GM19025 (cell line): ENCODE measurements around the gene GALNT14.
"Not testable (repeated sequence)": the region's sequence is repeated elsewhere in the genome, so short reads cannot be mapped to it uniquely, and the experiment has no call there.

ENCODE experiments used
- ATAC-seq: cut with Tn5 transposase; IDR thresholded peaks from one replicate; pipeline ENCODE4 v1.9.1; 2021; ENCODE audit warnings: mild to moderate bottlenecking, low read depth, moderate library complexity; ENCODE audit not compliant: unreplicated experiment

GALNT14 gene

DNA sequence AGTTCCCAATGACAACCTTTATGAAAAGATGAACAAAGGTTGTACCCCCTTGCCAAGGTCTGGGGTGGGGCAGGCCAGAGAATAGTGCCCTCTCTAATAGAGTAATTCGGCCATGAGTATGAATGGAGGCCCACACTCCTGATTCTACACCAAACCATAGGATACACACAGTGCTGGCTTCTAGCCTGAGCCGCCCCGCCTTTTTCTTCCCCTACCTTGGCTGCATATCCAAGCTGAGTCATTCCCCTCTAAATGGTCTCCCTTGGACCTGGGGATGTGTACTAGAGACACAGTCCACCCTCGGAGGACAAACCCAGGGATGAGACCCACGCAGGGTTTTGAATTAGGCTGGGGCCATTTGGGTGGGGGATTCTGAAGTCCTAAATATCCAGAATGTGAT lies 223.8 kb downstream of the GALNT14 start:
- no peak for ATAC-seq

DNA sequence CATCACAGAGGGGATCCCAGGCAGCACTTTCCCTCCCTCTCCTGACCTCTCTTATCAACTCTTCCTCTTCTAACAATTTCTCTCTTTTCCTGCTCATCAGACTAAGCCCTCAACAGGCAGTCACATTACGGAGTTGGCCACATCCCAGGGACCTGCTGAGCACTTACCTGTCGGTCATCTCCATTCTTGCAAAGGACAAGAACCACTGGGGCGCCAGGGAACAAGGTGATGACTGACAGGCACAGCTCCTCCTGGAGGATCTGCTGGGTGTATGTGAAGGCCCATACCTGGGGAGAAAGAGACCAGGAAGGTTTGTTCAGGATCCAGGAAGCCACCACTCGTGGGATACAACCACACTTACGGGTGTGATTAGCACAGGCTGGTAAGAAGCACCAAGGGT lies 226.2 kb downstream of the GALNT14 start:
- ATAC-seq, result no peak

DNA sequence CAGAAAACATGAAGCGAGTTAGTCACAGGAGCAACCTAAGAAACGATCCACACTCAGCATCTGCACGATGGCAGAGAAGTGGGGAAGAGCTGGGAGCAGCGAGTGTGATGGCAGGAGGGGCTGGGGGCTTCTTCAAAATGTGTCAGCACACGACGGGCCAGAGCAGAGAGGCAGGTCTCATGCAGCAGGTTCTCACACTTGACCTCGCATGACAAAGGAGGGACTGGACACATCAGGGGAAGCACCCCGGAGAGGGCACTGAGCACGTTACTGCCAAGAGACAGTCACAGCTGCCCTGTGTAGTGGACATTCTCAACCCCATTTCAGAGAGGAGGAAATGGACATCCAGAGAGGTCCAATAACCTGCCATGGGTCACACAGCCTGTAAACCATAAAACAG lies 226.9 kb downstream of the GALNT14 start:
- ATAC-seq, result no peak

DNA sequence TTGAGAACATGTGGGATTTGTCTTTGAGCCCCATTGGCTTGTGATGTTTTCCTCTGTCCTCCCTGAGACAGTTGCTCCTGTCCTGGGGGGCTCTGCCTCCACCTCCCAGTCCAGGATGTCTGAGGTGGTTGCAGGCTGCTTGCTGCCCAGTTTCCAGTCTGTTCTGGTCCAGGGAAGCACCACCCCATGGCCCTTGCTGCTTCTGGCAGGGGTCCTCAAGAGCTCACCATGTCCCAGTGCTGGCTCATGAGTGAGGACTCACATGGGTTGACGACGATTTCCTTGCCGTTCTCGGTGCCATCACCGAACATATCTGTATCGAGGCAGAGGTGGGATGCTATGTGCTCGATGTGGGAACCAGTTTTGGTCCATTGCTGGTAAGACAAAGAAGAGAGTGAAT lies 227.6 kb downstream of the GALNT14 start:
- ATAC-seq, result no peak

DNA sequence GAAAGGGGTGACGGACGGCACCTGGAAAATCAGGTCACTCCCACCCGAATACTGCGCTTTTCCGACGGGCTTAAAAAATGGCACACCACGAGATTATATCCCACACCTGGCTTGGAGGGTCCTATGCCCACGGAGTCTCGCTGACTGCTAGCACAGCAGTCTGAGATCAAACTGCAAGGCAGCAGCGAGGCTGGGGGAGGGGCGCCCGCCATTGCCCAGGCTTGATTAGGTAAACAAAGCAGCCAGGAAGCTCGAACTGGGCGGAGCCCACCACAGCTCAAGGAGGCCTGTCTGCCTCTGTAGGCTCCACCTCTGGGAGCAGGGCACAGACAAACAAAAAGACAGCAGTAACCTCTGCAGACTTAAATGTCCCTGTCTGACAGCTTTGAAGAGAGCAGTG lies 233.8 kb downstream of the GALNT14 start:
- ATAC-seq, result not testable (repeated sequence)

DNA sequence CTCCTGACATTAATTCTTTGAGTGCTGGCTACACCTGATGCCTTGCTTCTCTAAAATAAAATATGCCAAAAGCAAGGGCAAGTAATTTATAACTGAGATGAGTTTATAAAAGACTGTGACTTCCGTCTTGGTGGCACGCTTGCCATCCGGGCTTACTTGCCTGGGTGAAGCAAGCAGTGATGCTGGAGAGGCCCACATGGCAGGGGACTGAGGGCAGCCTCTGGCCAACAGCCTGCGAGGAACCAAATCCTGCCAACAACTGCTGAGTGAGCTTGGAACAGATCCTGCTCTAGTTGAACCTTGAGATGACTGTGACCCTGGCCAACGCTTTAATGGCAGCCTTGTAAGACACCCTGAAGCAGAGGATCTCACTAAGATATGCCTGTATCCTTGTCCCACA lies 234.9 kb downstream of the GALNT14 start:
- no peak for ATAC-seq

DNA sequence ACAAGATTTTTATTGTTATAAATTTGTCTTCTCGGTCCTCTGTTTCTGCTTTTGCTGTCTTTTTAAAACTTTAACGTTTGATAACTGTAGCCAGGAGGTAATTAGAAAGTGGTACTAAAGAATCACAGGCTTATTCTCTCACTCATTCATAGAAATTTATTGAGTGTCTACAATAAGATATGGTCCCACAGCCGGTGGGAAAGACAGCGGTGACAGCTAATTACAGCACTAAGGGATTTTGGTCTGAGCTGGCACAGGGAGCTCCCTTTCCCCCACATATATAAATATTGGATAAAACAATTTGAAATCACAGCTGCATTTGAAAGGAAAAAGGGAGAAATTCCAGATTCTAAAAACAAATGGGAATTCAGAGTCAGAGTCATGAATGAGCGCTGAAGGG lies 237.9 kb downstream of the GALNT14 start:
- ATAC-seq, result no peak

DNA sequence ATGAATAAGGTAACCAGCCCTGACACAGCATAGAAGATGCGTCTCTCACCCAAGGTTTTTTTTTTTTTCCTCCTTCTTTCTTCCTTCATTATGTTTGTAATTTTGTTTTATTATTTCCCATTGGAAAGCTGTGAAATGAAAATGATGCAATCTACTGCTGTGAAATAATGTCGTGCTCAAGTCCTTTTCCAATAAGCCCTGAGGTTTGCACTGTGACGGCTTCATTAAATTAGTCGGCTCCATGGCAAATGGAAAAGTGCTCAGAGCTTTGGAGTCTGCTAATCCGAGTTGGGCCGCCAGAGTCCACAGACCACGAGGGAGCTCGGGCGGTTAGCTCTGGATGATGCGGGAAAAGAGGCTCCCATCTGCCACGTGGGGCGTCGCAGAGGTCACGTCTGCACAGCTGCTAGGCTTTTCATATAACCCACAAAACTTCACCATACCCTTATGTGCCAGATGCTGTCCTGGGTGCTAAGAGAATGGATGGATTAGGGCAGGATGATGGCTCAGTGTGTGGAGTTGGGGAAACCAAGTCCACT lies 238.7 kb downstream of the GALNT14 start:
- ATAC-seq, result no peak

DNA sequence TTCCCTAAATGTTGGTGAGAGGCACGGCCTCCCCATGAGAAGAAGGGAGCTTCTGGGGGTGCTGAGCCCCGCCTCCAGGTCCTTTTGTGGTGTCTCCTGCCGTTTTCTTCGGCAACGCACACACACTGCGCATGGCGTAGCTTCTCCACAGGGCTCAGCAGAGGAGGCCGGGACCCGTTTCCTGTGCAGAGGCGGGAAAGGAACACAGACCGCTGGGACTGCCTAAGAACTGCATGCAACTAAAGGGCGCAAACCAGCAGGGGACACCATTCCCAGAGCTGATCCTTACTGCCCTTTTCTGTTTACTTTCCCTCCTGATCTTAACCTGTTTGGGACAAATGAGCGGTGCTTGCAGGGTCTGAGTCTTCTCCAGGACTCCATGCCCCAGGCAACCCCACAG lies 240.7 kb downstream of the GALNT14 start:
- no peak for ATAC-seq

DNA sequence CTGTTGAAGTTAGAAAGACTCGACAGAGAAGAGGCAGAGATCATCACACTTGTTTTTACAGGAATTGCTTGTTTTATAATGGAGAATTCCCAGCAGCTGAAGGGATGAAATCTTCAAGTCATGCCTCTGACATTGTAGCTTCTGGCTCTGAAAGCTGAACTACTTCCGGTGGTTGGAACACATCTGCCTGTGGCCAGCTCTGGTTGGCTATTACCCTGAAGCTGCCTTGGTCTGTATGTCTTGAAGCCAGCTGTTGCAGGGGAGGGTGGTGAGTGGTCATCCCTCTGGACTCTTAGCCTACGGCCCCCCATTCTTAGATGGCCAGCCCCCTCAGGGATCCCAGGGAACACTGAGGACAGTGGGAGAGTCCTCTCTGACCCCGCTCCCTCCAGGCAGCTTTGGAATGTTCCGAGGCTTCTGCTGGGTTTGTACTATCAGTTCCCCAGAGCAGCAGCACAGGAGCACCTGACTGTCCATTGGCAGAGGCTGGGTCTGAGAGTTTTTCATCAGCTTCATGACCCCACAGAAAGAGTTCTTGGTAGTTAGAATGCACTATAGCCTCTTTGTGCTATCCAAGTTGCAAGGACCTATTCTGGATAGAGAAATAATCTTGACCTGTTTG lies 243.6 kb downstream of the GALNT14 start:
- no peak for ATAC-seq

DNA sequence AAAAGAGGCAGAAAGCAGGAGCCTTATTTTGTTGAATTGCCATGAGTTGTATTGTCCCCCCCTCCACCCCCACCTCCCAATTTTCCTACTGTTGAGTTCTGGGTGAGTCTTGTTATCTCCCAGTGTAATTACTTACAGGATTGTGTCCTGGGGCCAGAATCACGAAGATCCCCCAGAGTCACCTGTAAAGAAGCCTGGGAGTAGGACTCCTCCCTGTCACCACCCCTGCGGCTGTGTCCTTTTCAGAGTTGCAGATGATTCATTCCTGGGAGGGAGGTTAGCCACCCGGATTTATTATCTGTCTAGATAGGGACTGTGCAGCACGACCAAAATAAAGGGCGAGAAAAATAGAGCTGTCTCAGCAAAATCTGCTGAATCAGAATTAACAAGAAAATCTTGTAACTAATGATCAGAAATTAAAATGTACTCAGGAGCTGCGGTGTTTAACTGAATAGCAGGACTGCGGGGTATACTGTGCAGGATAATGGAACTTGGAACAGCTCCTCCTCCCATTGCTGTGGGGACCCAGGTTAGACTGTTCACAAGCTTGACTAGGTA lies 249.3 kb downstream of the GALNT14 start:
- no peak for ATAC-seq

DNA sequence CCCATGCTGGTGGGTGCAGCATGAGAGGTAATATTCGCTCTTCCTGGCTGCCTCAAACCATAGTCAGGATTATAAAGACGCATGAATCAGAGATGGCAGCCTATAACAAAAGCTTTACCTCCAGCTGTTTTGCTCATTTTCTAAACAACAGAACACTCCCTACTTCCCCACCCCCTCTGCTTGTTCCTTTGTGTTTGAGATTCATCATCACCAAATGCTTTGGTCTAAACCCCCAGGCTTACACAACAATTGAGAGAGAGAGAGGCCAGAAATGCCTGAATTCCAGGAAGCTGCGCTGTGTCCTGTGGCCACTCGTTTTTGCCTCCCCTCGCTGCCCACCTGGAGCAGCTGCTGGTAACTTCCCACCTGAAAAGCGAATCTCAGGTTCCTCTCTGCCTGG lies 252.2 kb downstream of the GALNT14 start:
- no peak for ATAC-seq

DNA sequence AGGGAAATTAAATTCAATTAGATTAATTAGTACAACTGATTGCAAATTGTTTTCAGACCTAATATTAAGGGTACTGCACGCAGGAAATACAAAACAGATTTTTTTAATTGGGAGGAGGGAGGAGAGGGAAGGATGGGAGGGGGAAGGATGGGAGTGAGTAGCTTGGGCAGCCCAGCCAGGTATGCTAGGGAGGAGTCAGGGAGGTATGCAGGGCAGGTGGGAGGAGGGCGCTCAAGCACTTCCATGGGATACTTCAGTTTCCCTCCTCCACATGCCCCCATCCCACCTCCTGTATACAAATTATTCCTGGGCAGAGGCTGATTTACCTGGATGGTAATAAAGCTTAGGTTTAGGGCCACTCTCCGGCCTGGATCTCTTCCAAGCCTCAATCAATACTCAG lies 254.4 kb downstream of the GALNT14 start:
- ATAC-seq, result no peak

DNA sequence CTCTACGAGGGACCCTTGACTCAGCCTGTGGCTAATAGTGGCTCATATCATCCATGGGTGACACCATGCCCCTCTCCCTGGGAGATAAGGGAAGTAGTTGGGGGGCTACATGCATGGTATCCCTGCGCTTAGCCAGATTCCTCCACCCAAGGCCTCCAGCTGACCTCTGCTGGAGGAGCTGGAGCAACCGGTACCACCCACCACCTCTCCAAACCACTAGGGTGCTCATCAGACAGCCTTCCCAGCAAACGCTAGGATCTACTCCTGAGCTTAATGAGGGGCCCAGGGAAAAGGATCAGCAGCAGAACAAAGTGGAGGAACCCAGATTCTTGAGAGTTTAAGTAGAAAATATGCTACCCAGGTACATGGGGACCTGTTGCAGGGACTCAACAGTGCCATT lies 255.1 kb downstream of the GALNT14 start:
- no peak for ATAC-seq

DNA sequence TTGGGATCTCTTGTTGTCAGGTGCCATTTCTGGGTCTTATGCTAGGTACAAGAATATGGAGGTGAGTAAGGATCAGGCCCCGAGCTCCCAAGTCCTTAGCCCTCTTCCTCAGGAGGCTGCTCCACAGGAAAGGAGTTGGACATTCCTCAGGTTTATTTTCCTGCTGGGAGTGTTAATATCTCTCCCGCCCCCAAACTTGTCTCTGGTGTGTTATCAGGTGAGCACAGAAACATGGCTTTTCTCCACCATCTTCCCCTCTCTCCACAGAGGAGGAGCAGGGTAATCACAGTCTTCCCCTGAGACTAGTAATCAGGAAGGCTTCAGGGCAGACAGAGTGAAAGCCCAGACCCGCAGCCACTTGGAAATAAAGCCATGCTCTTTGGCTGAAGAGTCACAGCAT lies 257.7 kb downstream of the GALNT14 start:
- no peak for ATAC-seq

DNA sequence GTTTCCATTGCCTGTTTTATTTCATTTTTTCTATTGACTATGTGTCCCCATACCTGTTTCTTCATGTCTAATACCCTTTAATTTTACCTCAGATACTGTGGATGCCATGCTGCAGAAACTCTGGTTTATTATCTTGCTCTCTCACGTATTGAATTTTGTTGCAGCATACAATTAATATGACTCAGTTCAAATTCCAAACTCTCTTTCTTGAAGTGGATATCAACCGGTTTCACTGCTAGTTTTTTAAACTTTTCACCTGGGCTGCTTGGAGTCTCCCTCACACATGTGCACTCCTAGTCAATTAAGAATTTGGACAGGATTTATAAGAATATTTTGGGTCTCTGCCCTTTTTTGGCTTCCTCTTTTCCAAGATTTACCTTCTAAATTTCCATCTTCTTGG lies 260.4 kb downstream of the GALNT14 start:
- ATAC-seq, result no peak

DNA sequence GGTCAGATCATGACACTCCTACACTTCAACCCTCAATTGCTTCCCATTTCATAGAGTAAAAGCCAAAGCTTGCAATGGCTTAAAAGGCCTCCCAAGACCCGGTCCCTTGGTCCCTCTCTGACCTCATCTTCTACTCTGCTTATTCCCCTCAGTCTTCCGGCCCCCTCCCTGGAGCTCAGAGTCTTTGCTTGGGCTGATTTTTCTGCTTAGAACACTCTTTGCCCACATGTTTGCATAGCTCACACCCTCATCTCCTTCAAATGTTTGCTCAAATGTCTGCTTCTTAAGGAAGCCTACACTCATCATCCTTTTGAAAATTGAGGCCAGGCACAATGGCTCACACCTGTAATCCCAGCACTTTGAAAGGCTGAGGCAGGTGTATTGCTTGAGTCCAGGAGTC lies 265.4 kb downstream of the GALNT14 start:
- ATAC-seq, result no peak

DNA sequence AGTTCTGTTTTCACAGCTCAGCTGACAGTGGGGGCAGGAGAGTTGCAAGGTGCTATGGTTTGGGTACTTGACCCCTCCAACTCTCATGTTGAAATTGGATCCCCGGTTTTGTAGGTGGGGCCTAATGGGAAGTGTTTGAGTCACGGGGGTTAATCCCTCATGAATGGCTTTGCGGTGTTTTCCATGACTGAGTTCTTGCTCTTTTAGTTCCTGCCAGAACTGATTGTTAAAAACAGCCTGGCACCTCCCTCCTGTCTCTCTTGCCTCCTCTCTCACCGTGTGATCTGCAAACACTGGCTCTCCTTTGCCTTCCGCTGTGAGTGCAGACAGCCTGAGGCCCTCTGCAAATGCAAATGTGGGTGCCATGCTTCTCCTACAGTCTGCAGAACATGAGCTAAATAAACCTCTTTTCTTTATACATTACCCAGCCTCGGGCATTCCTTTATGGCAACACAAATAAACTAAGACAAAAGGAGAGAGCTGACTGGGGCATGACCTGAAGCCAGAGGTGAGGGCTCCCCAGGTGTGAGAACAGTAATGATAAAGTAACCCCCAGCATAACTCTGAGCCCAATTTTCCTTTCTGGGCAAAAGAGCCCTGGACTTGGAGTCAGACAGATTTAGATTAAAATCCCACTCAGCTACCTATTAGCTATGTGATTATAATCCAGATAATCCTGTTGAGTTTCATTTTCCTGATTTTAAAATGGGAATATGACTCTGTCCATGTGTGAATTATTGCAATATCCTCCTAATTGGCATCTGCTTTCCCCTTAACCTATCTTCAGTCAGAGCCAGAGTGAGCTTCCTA lies 266.1 kb downstream of the GALNT14 start:
- ATAC-seq, result no peak

DNA sequence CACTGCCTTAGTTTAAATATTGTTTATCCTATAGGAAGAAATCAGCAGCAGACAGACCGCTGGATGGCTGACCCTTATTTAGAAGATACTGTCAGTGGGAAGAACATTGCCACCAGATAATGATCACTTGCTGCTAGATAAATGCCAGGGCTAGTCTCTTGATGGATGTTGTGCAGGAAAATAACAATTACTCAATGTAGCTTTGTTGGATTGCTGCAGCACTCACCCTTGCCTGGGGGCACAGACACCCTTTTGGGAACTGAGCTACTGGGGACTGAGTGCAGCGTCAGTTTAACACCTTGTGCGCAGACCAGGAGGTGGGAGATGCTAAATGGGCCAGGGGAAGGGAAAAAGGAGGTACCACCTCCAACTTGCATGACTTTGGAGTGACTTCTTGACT lies 266.8 kb downstream of the GALNT14 start:
- ATAC-seq, result no peak

DNA sequence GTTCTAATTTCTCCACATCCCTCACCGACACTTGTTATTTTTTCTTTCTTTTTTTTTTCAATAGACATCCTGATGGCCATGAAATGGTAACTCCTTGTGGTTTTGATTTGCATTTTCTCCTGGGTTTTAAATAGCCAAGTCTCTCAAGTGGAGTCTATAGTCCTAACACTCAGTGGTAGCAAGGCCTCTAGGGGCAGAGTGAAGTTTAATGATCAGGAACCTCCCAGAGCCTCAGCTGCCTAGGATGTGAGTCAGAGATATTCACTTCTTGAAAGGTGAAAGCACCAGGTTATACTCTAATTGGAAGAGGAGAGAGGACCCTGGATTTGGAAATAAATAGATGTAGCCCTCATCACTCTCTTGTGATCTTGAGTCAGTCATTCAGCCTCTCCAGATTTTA lies 268.3 kb downstream of the GALNT14 start:
- no peak for ATAC-seq

DNA sequence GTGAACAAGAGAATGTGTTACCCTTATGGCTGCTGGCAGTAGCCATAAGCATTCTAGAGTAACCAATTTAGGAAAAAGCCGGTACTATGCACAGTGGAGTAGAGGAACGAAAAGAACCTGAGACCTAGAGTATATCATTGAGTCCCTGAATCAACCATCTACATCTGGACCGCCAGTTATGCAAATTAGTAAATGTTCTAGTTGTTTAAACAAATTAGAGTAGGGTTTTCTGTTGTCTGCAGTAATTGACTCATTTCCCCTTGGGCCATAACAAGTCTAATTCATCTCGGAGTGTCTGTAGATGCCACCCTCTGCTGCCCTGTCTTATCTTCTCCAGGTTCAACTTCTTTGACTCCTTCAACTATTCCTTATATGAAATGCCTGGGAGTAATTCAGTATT lies 270.9 kb downstream of the GALNT14 start:
- no peak for ATAC-seq

DNA sequence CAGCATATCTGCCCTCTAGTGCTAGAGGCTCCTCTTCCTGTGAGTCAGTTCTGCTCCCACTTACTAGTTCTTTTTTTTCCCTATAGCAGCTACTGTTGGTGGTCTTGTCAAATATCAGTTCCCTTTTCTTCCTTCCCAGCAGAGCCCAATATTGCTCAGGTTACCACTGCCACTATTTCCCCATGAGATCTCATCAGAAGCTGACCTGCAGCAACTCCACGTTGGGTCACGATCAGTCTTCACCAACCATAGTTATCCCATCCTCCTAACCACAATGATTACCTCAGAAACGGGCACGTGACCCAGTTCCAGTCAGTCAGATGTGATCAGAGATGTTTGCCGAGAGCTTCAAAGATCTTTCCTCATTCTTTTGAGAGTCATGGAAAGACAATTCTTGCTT lies 271.3 kb downstream of the GALNT14 start:
- ATAC-seq, result no peak
